PC-3 (cell line): ENCODE results near the gene MLLT10. TPM values are rescaled to one million over a fixed set of nuclear protein-coding genes. Genes with fewer than 3 reads are reported as not detected.

ENCODE experiments used
- ATAC-seq: fragments of 200-7000 bp; cut with Tn5 transposase; 2 replicates; pipeline ENCODE4 v1.9.1; 2020; ENCODE audit warnings: mild to moderate bottlenecking, moderate library complexity
- BruUV-seq: library from RNA; stranded (reverse); fragments of 400-500 nt; replicated peaks from 2 replicates; lab custom pipeline; 2021; lab: Mats Ljungman, UMichigan
- CTCF ChIA-PET: fragments of 300-600 bp; sonication (Branson Sonifier 250); formaldehyde crosslinking; loops from one replicate; lab custom pipeline; 2022; ENCODE audit warnings: antibody characterized with exemption; lab: Charles Lee
- POLR2A ChIA-PET: fragments of 300-600 bp; sonication (Branson Sonifier 250); formaldehyde crosslinking; loops from one replicate; lab custom pipeline; 2022; ENCODE audit warnings: antibody characterized with exemption; ENCODE audit not compliant: unreplicated experiment; lab: Charles Lee
- DNase-seq: peaks from one replicate; pipeline ENCODE4 v3.0.0-alpha.2; 2015
- H2AFZ ChIP-seq: fragments of 300-600 bp; sonication (generic); 2 replicates; pipeline ENCODE4 v1.6.0; 2016; ENCODE audit warnings: antibody characterized with exemption, low read length
- H3F3A ChIP-seq: fragments of 300-600 bp; sonication (generic); one replicate; pipeline ENCODE4 v1.6.0; 2017; ENCODE audit warnings: antibody characterized with exemption, low read length, control low read depth, mild to moderate bottlenecking; ENCODE audit not compliant: unreplicated experiment
- H3K27ac ChIP-seq: fragments of 300-600 bp; sonication (generic); 2 replicates; pipeline ENCODE4 v1.5.1; 2016; ENCODE audit warnings: mild to moderate bottlenecking, low read length
- H3K27me3 ChIP-seq: fragments of 300-600 bp; sonication (generic); 2 replicates; pipeline ENCODE4 v1.6.1; 2016; ENCODE audit warnings: low read length, mixed read lengths
- H3K36me3 ChIP-seq: fragments of 300-600 bp; sonication (generic); 2 replicates; pipeline ENCODE4 v1.6.1; 2016; ENCODE audit warnings: low read depth, mixed run types, low read length, mixed read lengths
- H3K4me1 ChIP-seq: fragments of 300-600 bp; sonication (generic); 2 replicates; pipeline ENCODE4 v1.5.1; 2016; ENCODE audit warnings: low read length; ENCODE audit not compliant: insufficient read depth
- H3K4me2 ChIP-seq: fragments of 300-600 bp; sonication (generic); 2 replicates; pipeline ENCODE4 v1.6.0; 2016; ENCODE audit warnings: low read length
- H3K4me3 ChIP-seq: fragments of 300-600 bp; sonication (generic); 2 replicates; pipeline ENCODE4 v1.5.1; 2016; ENCODE audit warnings: mild to moderate bottlenecking, low read length, mixed read lengths
- H3K79me2 ChIP-seq: fragments of 300-600 bp; sonication (generic); 2 replicates; pipeline ENCODE4 v1.6.1; 2017; ENCODE audit warnings: low read length, mixed read lengths
- H3K9ac ChIP-seq: fragments of 300-600 bp; sonication (generic); 2 replicates; pipeline ENCODE4 v1.6.0; 2016; ENCODE audit warnings: mild to moderate bottlenecking, low read length
- H3K9me2 ChIP-seq: fragments of 300-600 bp; sonication (generic); replicated peaks from 2 replicates; pipeline ENCODE4 v1.6.1; 2016; ENCODE audit warnings: mixed run types, low read length, mixed read lengths
- H3K9me3 ChIP-seq: fragments of 300-600 bp; sonication (generic); 2 replicates; pipeline ENCODE4 v1.6.1; 2016; ENCODE audit warnings: low read length, mixed read lengths
- H4K20me1 ChIP-seq: fragments of 300-600 bp; sonication (generic); 2 replicates; pipeline ENCODE4 v1.6.1; 2016; ENCODE audit warnings: low read length, mixed read lengths
- EZH2 ChIP-seq: fragments of 300-600 bp; sonication (generic); IDR thresholded peaks from one replicate; pipeline ENCODE4 v1.6.1; 2017; ENCODE audit warnings: antibody characterized with exemption, mild to moderate bottlenecking, low read length; ENCODE audit not compliant: unreplicated experiment
- EZH2phosphoT487 ChIP-seq: fragments of 300-600 bp; sonication (generic); IDR thresholded peaks from 2 replicates; pipeline ENCODE4 v1.6.1; 2018; ENCODE audit warnings: mild to moderate bottlenecking, antibody characterized with exemption, low read length, borderline replicate concordance
- intact Hi-C: fragments of 100-400 bp; cut with micrococcal nuclease; formaldehyde crosslinking; loops from 2 replicates; pipeline ENCODE4 v1.9.0; 2023
- total RNA-seq: library from RNA; depleted of rRNA; stranded (reverse); fragments of >200 nt; gene quantifications from 2 replicates; pipeline ENCODE4 v1.2.3, GENCODE V29; 2014
- TF ChIP-seq, protein P1 (sequence below): fragments of 300-600 bp; sonication (generic); conservative IDR thresholded peaks from 2 replicates; pipeline ENCODE4 v1.5.1; 2017; ENCODE audit warnings: antibody characterized with exemption, low read depth, mild to moderate bottlenecking, low read length

Gene MLLT10
- total RNA-seq, 1 experiment from 2014 or later: 32.5 TPM

DNA sequence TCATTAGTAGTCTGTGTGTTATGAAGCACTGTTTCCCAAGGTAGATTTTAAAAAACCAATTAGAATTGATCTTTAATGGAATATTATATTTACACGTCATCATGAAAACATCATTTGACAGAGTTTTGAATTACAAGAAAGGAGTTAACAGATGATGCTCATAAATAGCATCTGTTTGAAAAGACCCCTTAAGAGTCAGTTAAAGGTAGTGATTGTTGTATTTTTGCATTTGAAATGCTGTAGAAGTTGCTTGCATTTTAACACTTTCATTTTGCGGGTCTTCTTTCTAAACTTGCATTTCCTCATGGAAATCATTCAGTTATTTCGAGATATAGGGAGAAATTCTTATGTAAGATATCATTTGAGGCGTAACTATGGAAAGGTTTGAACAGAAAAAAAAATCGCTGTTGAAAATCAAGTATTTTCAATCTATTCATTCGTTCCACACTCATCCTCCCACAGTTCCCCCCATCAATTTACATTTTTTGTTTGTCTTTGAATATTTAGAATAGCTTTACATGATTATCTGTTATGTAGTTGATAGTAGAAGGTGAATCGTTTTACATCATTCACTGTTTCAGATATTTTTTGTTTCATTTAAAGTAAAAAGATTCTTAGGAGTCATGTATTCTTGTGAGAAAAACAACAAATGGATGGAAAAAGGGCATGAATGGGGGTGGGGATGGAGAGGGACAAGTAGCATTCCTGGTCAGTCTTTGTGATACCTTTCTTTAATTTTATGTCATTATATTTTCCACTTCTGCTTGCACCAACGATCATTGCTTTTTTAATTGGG, 5.6 kb upstream of the MLLT10 start:
- peak overlapping the region; percentile 81 for H3K4me3 ChIP-seq
- no peaks in the 10 kb centered on the region for H3K9me3 ChIP-seq
- peak overlapping the region; percentile 89; the same call in 1 of the 2 replicates for H3K9ac ChIP-seq
- H3K4me2 ChIP-seq: peak overlapping the region; percentile 99
- no peaks in the 10 kb centered on the region for H3K9me2 ChIP-seq
- intact Hi-C loops: loop anchor here (10.0 kb wide), 2 partner anchors 196 to 364 kb away; no protein-coding TSS in a partner anchor
- ATAC-seq: no peak
- H4K20me1 ChIP-seq: no peaks in the 10 kb centered on the region
- no TSS peak for BruUV-seq
- peaks cover 24% of the 10 kb centered on the region for H3K4me1 ChIP-seq
- ChIA-PET POLR2A (interaction anchor here (0.5 kb wide), 1 partner anchor 356 kb away, joined by 3 read pairs; no protein-coding TSS in a partner anchor), CTCF (no interaction called here)
- H3F3A ChIP-seq: no peaks in the 10 kb centered on the region
- H3K79me2 ChIP-seq: no peaks in the 10 kb centered on the region
- TF ChIP-seq EZH2phosphoT487: no peak
- TF ChIP-seq, protein P1, sequence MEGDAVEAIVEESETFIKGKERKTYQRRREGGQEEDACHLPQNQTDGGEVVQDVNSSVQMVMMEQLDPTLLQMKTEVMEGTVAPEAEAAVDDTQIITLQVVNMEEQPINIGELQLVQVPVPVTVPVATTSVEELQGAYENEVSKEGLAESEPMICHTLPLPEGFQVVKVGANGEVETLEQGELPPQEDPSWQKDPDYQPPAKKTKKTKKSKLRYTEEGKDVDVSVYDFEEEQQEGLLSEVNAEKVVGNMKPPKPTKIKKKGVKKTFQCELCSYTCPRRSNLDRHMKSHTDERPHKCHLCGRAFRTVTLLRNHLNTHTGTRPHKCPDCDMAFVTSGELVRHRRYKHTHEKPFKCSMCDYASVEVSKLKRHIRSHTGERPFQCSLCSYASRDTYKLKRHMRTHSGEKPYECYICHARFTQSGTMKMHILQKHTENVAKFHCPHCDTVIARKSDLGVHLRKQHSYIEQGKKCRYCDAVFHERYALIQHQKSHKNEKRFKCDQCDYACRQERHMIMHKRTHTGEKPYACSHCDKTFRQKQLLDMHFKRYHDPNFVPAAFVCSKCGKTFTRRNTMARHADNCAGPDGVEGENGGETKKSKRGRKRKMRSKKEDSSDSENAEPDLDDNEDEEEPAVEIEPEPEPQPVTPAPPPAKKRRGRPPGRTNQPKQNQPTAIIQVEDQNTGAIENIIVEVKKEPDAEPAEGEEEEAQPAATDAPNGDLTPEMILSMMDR: no peak
- TF ChIP-seq EZH2: no peak
- H3K27ac ChIP-seq: no peak overlapping the region
- H3K36me3 ChIP-seq: no peaks in the 10 kb centered on the region
- DNase-seq: no peak
- 0 out of 2 replicates have a peak overlapping the region, but pooled peaks have one; percentile 89 for H2AFZ ChIP-seq
- H3K27me3 ChIP-seq: no peaks in the 10 kb centered on the region

DNA sequence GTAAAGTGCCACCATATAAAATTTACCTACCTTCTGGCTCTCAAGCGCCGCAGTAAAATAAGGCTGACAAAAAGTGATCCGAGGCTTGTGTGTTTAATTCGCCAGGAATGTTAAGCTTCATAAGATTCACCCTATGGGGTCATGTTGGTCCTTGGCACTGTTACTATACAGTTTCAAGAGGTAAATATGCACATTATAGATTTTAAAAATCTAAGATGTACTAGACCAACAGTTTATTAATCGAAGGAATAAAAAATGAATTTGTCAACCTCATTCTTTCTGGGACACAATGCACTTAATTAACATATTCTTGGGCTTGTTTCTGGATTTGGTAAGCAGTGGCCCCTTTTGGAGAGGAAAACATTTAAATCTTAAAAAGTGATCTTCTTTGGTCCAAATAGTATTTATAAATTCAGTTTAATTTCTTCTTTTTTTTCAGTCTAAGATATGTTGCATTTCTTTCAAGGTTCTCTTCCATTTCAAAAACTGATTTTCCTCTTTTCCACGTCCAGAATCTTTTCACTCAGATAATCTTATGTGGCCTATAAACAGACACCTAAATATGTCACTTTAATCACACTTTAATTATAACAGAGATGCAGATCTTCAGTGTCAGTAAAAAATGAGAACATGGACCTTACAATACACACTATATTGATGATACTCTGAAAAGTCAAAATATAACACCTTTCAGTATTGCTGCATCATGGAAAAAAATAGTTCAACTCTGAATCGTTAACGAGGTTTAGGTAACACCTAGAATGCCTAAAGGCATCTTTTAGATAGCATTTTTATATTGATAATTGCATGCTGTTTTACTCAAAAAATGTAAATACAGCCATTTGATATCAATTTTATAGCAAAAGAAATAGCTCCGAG, 4.8 kb upstream of the MLLT10 start:
- TF ChIP-seq, protein P1: no peak
- TF ChIP-seq EZH2phosphoT487: no peak
- H3K27ac ChIP-seq: no peak overlapping the region
- H2AFZ ChIP-seq: no peak overlapping the region
- no peak for ATAC-seq
- POLR2A ChIA-PET: no interaction called here
- no peak overlapping the region for H3K4me3 ChIP-seq
- no peak overlapping the region for H3K9ac ChIP-seq
- no peaks in the 10 kb centered on the region for H3K36me3 ChIP-seq
- no peaks in the 10 kb centered on the region for H3K9me3 ChIP-seq
- no peaks in the 10 kb centered on the region for H4K20me1 ChIP-seq
- no TSS peak for BruUV-seq
- no peaks in the 10 kb centered on the region for H3F3A ChIP-seq
- peaks cover 25% of the 10 kb centered on the region for H3K4me1 ChIP-seq
- CTCF ChIA-PET: no interaction called here
- intact Hi-C loops: loop anchor here (10.0 kb wide), 2 partner anchors 196 to 364 kb away; no protein-coding TSS in a partner anchor
- no peak overlapping the region for H3K4me2 ChIP-seq
- DNase-seq: no peak
- H3K27me3 ChIP-seq: no peaks in the 10 kb centered on the region
- H3K9me2 ChIP-seq: no peaks in the 10 kb centered on the region
- no peaks in the 10 kb centered on the region for H3K79me2 ChIP-seq
